ENCODE data around the gene ST3GAL4.

- TF ChIP-seq EP300 (IDR thresholded peaks at IDR 0.05) = no peak
- no peak for TF ChIP-seq CTCF (IDR thresholded peaks at IDR 0.05)
- TF ChIP-seq POLR2AphosphoS5 (IDR thresholded peaks at IDR 0.05) = no peak
Observed at GRCh38 chr11:126450806-126451205, 95.3 kb downstream of the ST3GAL4 start.
